BJ (cell line): ENCODE measurements around the gene LUZP2. TPM values are rescaled to one million over a fixed set of nuclear protein-coding genes. Genes with fewer than 3 reads are reported as not detected.

Experiments used
- CTCF ChIA-PET: fragments of 350-600 bp; formaldehyde crosslinking; extraction: SDS; loops from one replicate; lab custom pipeline; 2021; ENCODE audit warnings: antibody characterized with exemption, inconsistent platforms; lab: Yijun Ruan, JAX
- POLR2A ChIA-PET: fragments of 300-600 bp; sonication (Branson Sonifier 250); formaldehyde crosslinking; extraction: SDS; loops from one replicate; lab custom pipeline; 2021; ENCODE audit warnings: antibody characterized with exemption; lab: Charles Lee
- DNase-seq: peaks from one replicate; pipeline ENCODE4 v3.0.0-alpha.2; 2011; ENCODE audit warnings: low read depth
- H3K27me3 ChIP-seq: 2 replicates; pipeline ENCODE4 v1.6.0; 2011; ENCODE audit warnings: low read length; ENCODE audit not compliant: control insufficient read depth, insufficient read depth
- H3K36me3 ChIP-seq: 2 replicates; pipeline ENCODE4 v1.5.1; 2011; ENCODE audit warnings: low read length; ENCODE audit not compliant: control insufficient read depth, insufficient read depth
- H3K4me3 ChIP-seq: 2 replicates; pipeline ENCODE4 v1.5.1; 2011; ENCODE audit warnings: low read depth, mild to moderate bottlenecking, control low read depth, low read length
- CTCF ChIP-seq: IDR thresholded peaks from 2 replicates; pipeline ENCODE4 v1.5.1; 2011; ENCODE audit warnings: low read depth, mild to moderate bottlenecking, control low read depth, inconsistent platforms, low read length, moderate library complexity; ENCODE audit not compliant: insufficient read depth
- polyA plus RNA-seq: library from polyadenylated mRNA; depleted of rRNA; stranded (reverse); fragments of >200 nt; gene quantifications from 2 replicates; pipeline ENCODE4 v1.2.3, GENCODE V29; 2011

The LUZP2 gene
- polyA plus RNA-seq, 1 experiment, result 0.05 TPM

- POLR2A ChIA-PET, result no interaction called here
- CTCF ChIA-PET, result no interaction called here
- H3K36me3 ChIP-seq, result no peaks in the 10 kb centered on the region
- DNase-seq, result no peak
- TF ChIP-seq CTCF, result no peak
- no peak overlapping the region for H3K4me3 ChIP-seq
- H3K27me3 ChIP-seq, result no peaks in the 10 kb centered on the region
Measured at GRCh38 chr11:24932110-24933000, 435.5 kb downstream of the LUZP2 start.

- CTCF ChIA-PET, result no interaction called here
- Histone ChIP-seq H3K27me3 (no peaks in the 10 kb centered on the region), H3K36me3 (no peaks in the 10 kb centered on the region), H3K4me3 (no peak overlapping the region)
- DNase-seq, result no peak
- no peak for TF ChIP-seq CTCF
- POLR2A ChIA-PET, result no interaction called here
Measured at GRCh38 chr11:24934733-24935439, 438.0 kb downstream of the LUZP2 start.

GRCh38 chr11:24944891-24945290 is 448.0 kb downstream of the LUZP2 start:
- H3K4me3 ChIP-seq, result no peak overlapping the region
- ChIA-PET CTCF (no interaction called here), POLR2A (no interaction called here)
- no peaks in the 10 kb centered on the region for H3K36me3 ChIP-seq
- no peak for TF ChIP-seq CTCF
- no peaks in the 10 kb centered on the region for H3K27me3 ChIP-seq
- no peak for DNase-seq

GRCh38 chr11:24949406-24949805 is 452.6 kb downstream of the LUZP2 start:
- no peak for DNase-seq
- TF ChIP-seq CTCF, result no peak
- ChIA-PET POLR2A (no interaction called here), CTCF (no interaction called here)
- no peaks in the 10 kb centered on the region for H3K27me3 ChIP-seq
- no peaks in the 10 kb centered on the region for H3K36me3 ChIP-seq
- H3K4me3 ChIP-seq, result no peak overlapping the region

- DNase-seq, result no peak
- H3K27me3 ChIP-seq, result no peaks in the 10 kb centered on the region
- H3K4me3 ChIP-seq, result no peak overlapping the region
- no peak for TF ChIP-seq CTCF
- H3K36me3 ChIP-seq, result no peaks in the 10 kb centered on the region
- POLR2A ChIA-PET, result no interaction called here
- CTCF ChIA-PET, result no interaction called here
Measured at GRCh38 chr11:24963852-24964251, 467.0 kb downstream of the LUZP2 start.
